ENCODE data around the gene NCR3LG1.

The NCR3LG1 gene

GRCh38 chr11:17351510-17352176, at the start of gene NCR3LG1:
Gene NCR3LG1, plus strand, starts transcription at chr11:17351800. Its CDS starts 170 bp downstream, at chr11:17351970.
- DNase-seq, result no peak

- DNase-seq, result no peak
These were observed 38.0 kb upstream of the NCR3LG1 start for GRCh38 chr11:17313349-17314231.

GRCh38 chr11:17314232-17314547, 37.4 kb upstream of the NCR3LG1 start:
- DNase-seq, result no peak

GRCh38 chr11:17314904-17315426, 36.6 kb upstream of the NCR3LG1 start:
- no peak for DNase-seq

- no peak for DNase-seq
These were observed 22.6 kb upstream of the NCR3LG1 start for GRCh38 chr11:17328871-17329494.

GRCh38 chr11:17331669-17332068, 19.9 kb upstream of the NCR3LG1 start:
- DNase-seq, result no peak

GRCh38 chr11:17333799-17334586, 17.6 kb upstream of the NCR3LG1 start:
- DNase-seq, result no peak

GRCh38 chr11:17343257-17343656, 8.3 kb upstream of the NCR3LG1 start:
- no peak for DNase-seq

GRCh38 chr11:17343907-17344306, 7.7 kb upstream of the NCR3LG1 start:
- DNase-seq, result no peak

GRCh38 chr11:17347676-17348075, 3.9 kb upstream of the NCR3LG1 start:
- DNase-seq, result no peak

- no peak for DNase-seq
These were observed 987 bp upstream of the NCR3LG1 start for GRCh38 chr11:17350455-17351171.

- no peak for DNase-seq
These were observed 459 bp upstream of the NCR3LG1 start for GRCh38 chr11:17351172-17351509.

- DNase-seq, result no peak
These were observed 1.6 kb downstream of the NCR3LG1 start for GRCh38 chr11:17352950-17353820.

- no peak for DNase-seq
These were observed 2.4 kb downstream of the NCR3LG1 start for GRCh38 chr11:17353821-17354600.

GRCh38 chr11:17354601-17354991, 3.0 kb downstream of the NCR3LG1 start:
- peak; percentile 33 for DNase-seq

- no peak for DNase-seq
These were observed 14.9 kb downstream of the NCR3LG1 start for GRCh38 chr11:17366495-17366894.

- DNase-seq, result no peak
These were observed 17.0 kb downstream of the NCR3LG1 start for GRCh38 chr11:17368551-17368950.

GRCh38 chr11:17369094-17369493, 17.5 kb downstream of the NCR3LG1 start:
- DNase-seq, result no peak

GRCh38 chr11:17369684-17370243, 18.2 kb downstream of the NCR3LG1 start:
- no peak for DNase-seq

- DNase-seq, result no peak
These were observed 20.0 kb downstream of the NCR3LG1 start for GRCh38 chr11:17371614-17372013.
